CD14-positive monocyte (primary cell): ENCODE results near the gene GP1BA. TPM values are rescaled to one million over a fixed set of nuclear protein-coding genes. Genes with fewer than 3 reads are reported as not detected.

Experiments
- DNase-seq, 3 donors: peaks; one replicate each; pipeline ENCODE4 v3.0.0-alpha.2; 2011 to 2022
- H2AFZ ChIP-seq: 2 replicates; pipeline ENCODE4 v1.6.0; 2012; ENCODE audit warnings: mild to moderate bottlenecking, low read depth, low read length, inconsistent platforms; ENCODE audit not compliant: insufficient read depth, poor library complexity, severe bottlenecking
- H3K27ac ChIP-seq, 2 donors: 1 replicate in 1 of 2; 2 replicates in 1 of 2; pipeline ENCODE4 v1.5.1; 2012 to 2013; ENCODE audit warnings: low read length in 2 of 2, control low read depth in 1 of 2, inconsistent platforms in 1 of 2, low read depth in 1 of 2, mild to moderate bottlenecking in 1 of 2
- H3K27me3 ChIP-seq, 2 donors: one replicate each; pipeline versions ENCODE4 v1.6.0 to v1.6.1; 2011 to 2013; ENCODE audit warnings: low read length in 2 of 2; ENCODE audit not compliant: control insufficient read depth in 2 of 2, insufficient read depth in 2 of 2
- H3K36me3 ChIP-seq, 2 donors: replicated peaks in 1 of 2; 1 replicate in 1 of 2; 2 replicates in 1 of 2; pipeline versions ENCODE4 v1.5.1 to v1.6.1; 2012 to 2013; ENCODE audit warnings: low read length in 2 of 2, control low read depth in 1 of 2, inconsistent platforms in 1 of 2, mild to moderate bottlenecking in 1 of 2; ENCODE audit not compliant: insufficient read depth in 2 of 2, control insufficient read depth in 1 of 2
- H3K4me1 ChIP-seq, 2 donors: 1 replicate in 1 of 2; 2 replicates in 1 of 2; pipeline versions ENCODE4 v1.5.1 to v1.6.1; 2012 to 2013; ENCODE audit warnings: low read length in 2 of 2, control low read depth in 1 of 2, inconsistent platforms in 1 of 2, mild to moderate bottlenecking in 1 of 2, moderate library complexity in 1 of 2; ENCODE audit not compliant: insufficient read depth in 2 of 2, control insufficient read depth in 1 of 2
- H3K4me2 ChIP-seq: replicated peaks from 2 replicates; pipeline ENCODE3; 2012; ENCODE audit warnings: low read length, moderate library complexity, mild to moderate bottlenecking; ENCODE audit not compliant: poor library complexity, severe bottlenecking; ENCODE audit errors: extremely low read depth
- H3K4me3 ChIP-seq, 3 experiments: fragments of 200-600 bp in 1 of 3; sonication (generic) in 1 of 3; replicated peaks in 1 of 3; 1 replicate in 2 of 3; 2 replicates in 1 of 3; pipeline ENCODE4 v1.5.1; 2011 to 2013; ENCODE audit warnings: low read length in 3 of 3, mild to moderate bottlenecking in 3 of 3, control low read depth in 2 of 3, low read depth in 2 of 3, inconsistent platforms in 1 of 3, moderate library complexity in 1 of 3
- H3K79me2 ChIP-seq: 2 replicates; pipeline ENCODE4 v1.6.0; 2012; ENCODE audit warnings: mild to moderate bottlenecking, control low read depth, inconsistent platforms, low read length, moderate library complexity; ENCODE audit not compliant: insufficient read depth
- H3K9ac ChIP-seq: 2 replicates; pipeline ENCODE4 v1.6.0; 2017; ENCODE audit warnings: low read length, mild to moderate bottlenecking; ENCODE audit not compliant: insufficient read depth, poor library complexity, severe bottlenecking
- H3K9me3 ChIP-seq, 2 donors: replicated peaks in 1 of 2; 1 replicate in 1 of 2; 2 replicates in 1 of 2; pipeline versions ENCODE4 v1.5.1 to v1.6.1; 2012 to 2013; ENCODE audit warnings: low read length in 2 of 2, control low read depth in 1 of 2; ENCODE audit not compliant: control insufficient read depth in 1 of 2, insufficient read depth in 1 of 2
- H4K20me1 ChIP-seq: 2 replicates; pipeline ENCODE4 v1.6.0; 2012; ENCODE audit warnings: mild to moderate bottlenecking, low read length, control low read depth, moderate library complexity; ENCODE audit not compliant: insufficient read depth
- H3K27ac Mint-ChIP-seq, 7 donors: one replicate each; pipeline ENCODE4 v1.8.0; 2020; ENCODE audit warnings: mild to moderate bottlenecking in 7 of 7, mixed read lengths in 7 of 7, moderate library complexity in 6 of 7, inconsistent platforms in 2 of 7
- H3K27me3 Mint-ChIP-seq, 3 donors: one replicate each; pipeline ENCODE4 v1.8.0; 2021 to 2022; ENCODE audit warnings: low read depth in 3 of 3, mild to moderate bottlenecking in 3 of 3, mixed read lengths in 3 of 3, moderate library complexity in 3 of 3, inconsistent platforms in 1 of 3
- H3K36me3 Mint-ChIP-seq, 2 donors: one replicate each; pipeline ENCODE4 v1.8.0; 2020; ENCODE audit warnings: mixed read lengths in 2 of 2, inconsistent platforms in 1 of 2, mild to moderate bottlenecking in 1 of 2
- H3K4me1 Mint-ChIP-seq: one replicate; pipeline ENCODE4 v1.8.0; 2020; ENCODE audit warnings: mild to moderate bottlenecking, mixed read lengths
- H3K4me3 Mint-ChIP-seq, 2 donors: one replicate each; pipeline ENCODE4 v1.8.0; 2020; ENCODE audit warnings: mild to moderate bottlenecking in 2 of 2, mixed read lengths in 2 of 2, moderate library complexity in 1 of 2
- H3K9me3 Mint-ChIP-seq, 7 donors: one replicate each; pipeline ENCODE4 v1.8.0; 2020 to 2022; ENCODE audit warnings: mixed read lengths in 7 of 7, mild to moderate bottlenecking in 6 of 7, moderate library complexity in 6 of 7, inconsistent platforms in 2 of 7
- WGBS: methylation state at CpG from one replicate; pipeline ENCODE4 v1.1.5; 2013; ENCODE audit warnings: missing lambda C conversion rate; ENCODE audit not compliant: insufficient coverage; 5-methylcytosine and 5-hydroxymethylcytosine counted together
- intact Hi-C, 2 donors: fragments of 100-400 bp; cut with micrococcal nuclease; formaldehyde crosslinking; loops; one replicate each; pipeline versions ENCODE4 v1.15.0 to v1.15.1; 2023
- polyA plus RNA-seq, 3 donors: library from polyadenylated mRNA; depleted of rRNA in 1 of 3; unstranded in 2 of 3; stranded (reverse) in 1 of 3; fragments of 300-500 nt in 2 of 3; fragments of >200 nt in 1 of 3; fragmentation: Illumina TruSeq in 2 of 3; gene quantifications; 1 replicate in 2 of 3; 2 replicates in 1 of 3; pipeline ENCODE4 v1.2.3, GENCODE V29; 2012 to 2021
- TF ChIP-seq, protein P1 (sequence below): fragments of 200-600 bp; IDR thresholded peaks from one replicate; pipeline ENCODE4 v1.8.0; 2022; ENCODE audit warnings: antibody characterized with exemption, mild to moderate bottlenecking

Gene GP1BA
- polyA plus RNA-seq, 3 donors: 0.24 to 0.29 TPM; not detected in 1

DNA sequence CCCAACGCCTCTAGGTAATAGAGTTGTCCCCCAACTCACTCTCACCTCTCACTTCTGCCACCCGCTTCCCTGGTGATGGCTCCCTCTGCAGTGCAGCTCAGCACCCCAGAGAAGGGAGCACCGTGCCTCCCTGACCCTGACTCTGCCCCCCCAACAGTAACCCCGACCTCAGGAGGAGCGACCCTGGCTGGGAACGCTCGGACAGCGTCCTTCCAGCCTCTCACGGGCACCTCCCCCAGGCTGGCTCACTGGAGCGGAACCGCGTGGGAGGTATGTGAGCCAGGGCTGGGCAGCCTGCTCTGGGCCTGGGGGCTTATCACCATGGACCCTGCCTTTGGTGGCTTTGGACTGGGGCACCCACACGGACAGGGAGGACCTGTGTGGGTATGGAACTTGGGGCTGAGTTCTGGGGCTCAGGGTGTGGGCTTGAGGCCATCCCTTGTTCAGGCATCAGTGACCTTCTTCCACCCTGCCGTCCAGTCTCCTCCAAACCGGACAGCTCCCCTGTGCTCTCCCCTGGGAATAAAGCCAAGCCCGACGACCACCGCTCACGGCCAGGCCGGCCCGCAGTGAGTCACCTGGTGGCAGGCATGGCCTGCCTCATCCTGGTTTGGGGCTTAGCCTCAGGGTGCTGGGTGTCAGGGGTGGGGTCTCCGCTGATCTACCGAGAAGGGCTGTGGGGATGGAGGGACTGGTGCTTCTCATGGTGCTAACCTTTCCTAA is 39.4 kb upstream of the GP1BA start:
- WGBS: 94% methylated on average over 17 of the region's 23 CpGs
- Histone ChIP-seq H2AFZ (no peak overlapping the region), H3K4me2 (no peak overlapping the region), H3K27ac (no peak overlapping the region), H3K79me2 (no peaks in the 10 kb centered on the region), H3K4me1 (no peaks in the 10 kb centered on the region), H3K4me3 (no peak overlapping the region), H3K27me3 (no peaks in the 10 kb centered on the region), H3K9me3 (no peaks in the 10 kb centered on the region), H3K9ac (no peak overlapping the region), H3K36me3 (peaks cover 82 to 90% of the 10 kb centered on the region in 2 donors), H4K20me1 (peaks cover 4% of the 10 kb centered on the region)
- Mint-ChIP-seq H3K9me3 (peaks cover 0 to 2% (median 0%) of the 10 kb centered on the region in 7 donors), H3K36me3 (peaks cover 75 to 92% of the 10 kb centered on the region in 2 donors), H3K4me3 (no peak overlapping the region), H3K4me1 (peaks cover 2% of the 10 kb centered on the region), H3K27ac (peak overlapping the region in 2 of 7 donors; percentile 66 to 70), H3K27me3 (peaks cover 0 to 1% (median 1%) of the 10 kb centered on the region in 3 donors)
- intact Hi-C loops: no loop called here
- peak in 1 of 3 donors; percentile 6 for DNase-seq
- TF ChIP-seq, protein P1, sequence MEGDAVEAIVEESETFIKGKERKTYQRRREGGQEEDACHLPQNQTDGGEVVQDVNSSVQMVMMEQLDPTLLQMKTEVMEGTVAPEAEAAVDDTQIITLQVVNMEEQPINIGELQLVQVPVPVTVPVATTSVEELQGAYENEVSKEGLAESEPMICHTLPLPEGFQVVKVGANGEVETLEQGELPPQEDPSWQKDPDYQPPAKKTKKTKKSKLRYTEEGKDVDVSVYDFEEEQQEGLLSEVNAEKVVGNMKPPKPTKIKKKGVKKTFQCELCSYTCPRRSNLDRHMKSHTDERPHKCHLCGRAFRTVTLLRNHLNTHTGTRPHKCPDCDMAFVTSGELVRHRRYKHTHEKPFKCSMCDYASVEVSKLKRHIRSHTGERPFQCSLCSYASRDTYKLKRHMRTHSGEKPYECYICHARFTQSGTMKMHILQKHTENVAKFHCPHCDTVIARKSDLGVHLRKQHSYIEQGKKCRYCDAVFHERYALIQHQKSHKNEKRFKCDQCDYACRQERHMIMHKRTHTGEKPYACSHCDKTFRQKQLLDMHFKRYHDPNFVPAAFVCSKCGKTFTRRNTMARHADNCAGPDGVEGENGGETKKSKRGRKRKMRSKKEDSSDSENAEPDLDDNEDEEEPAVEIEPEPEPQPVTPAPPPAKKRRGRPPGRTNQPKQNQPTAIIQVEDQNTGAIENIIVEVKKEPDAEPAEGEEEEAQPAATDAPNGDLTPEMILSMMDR: no peak

DNA sequence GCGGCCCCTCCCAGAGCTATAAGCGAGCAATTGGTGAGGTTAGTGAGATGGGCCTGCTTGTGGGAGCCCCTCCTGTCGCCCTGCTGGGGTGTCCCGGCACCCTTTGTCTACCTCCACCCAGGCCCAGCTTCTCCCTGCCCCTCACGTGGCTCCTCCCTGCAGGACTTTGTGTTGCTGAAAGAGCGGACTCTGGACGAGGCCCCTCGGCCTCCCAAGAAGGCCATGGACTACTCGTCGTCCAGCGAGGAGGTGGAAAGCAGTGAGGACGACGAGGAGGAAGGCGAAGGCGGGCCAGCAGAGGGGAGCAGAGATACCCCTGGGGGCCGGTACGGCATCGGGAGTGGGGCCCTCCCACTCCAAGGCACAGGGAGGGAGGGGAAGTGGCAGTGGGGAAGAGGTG is 38.8 kb upstream of the GP1BA start:
- TF ChIP-seq, protein P1: no peak
- Histone ChIP-seq H4K20me1 (peaks cover 4% of the 10 kb centered on the region), H3K4me3 (no peak overlapping the region), H3K79me2 (no peaks in the 10 kb centered on the region), H3K4me2 (no peak overlapping the region), H3K27ac (no peak overlapping the region), H2AFZ (no peak overlapping the region), H3K9ac (no peak overlapping the region), H3K9me3 (no peaks in the 10 kb centered on the region), H3K36me3 (peaks cover 77 to 85% of the 10 kb centered on the region in 2 donors), H3K4me1 (peaks cover 0 to under 1% of the 10 kb centered on the region in 2 donors), H3K27me3 (no peaks in the 10 kb centered on the region)
- no peak overlapping the region for H3K27ac Mint-ChIP-seq
- intact Hi-C loops: no loop called here
- 94% methylated on average over 8 of the region's 18 CpGs for WGBS
- peaks cover 0 to 2% (median 0%) of the 10 kb centered on the region in 7 donors for H3K9me3 Mint-ChIP-seq
- no peak for DNase-seq
- H3K27me3 Mint-ChIP-seq: peaks cover 3 to 5% (median 4%) of the 10 kb centered on the region in 3 donors
- peaks cover 70 to 89% of the 10 kb centered on the region in 2 donors for H3K36me3 Mint-ChIP-seq
- peaks cover 2% of the 10 kb centered on the region for H3K4me1 Mint-ChIP-seq
- no peak overlapping the region for H3K4me3 Mint-ChIP-seq
